ENCODE results near the gene DSTYK. TPM values are rescaled to one million over a fixed set of nuclear protein-coding genes. Genes with fewer than 3 reads are reported as not detected.

Gene DSTYK
- total RNA-seq, result 34.2 and 35.9 TPM in 2 replicates

GRCh38 chr1:205211169-205211838 lies at the start of gene DSTYK:
Gene DSTYK (minus strand): TSS chr1:205211702. CDS start chr1:205211535, 167 bp downstream.
- Mint-ChIP-seq H3K9me3 (no peaks in the 10 kb centered on the region), H3K4me3 (peak within 1 kb of the TSS; percentile 99), H3K27me3 (ENCODE audit: insufficient read depth) (no peaks in the 10 kb centered on the region), H3K4me1 (ENCODE audit: low read depth) (peaks cover 49% of the 10 kb centered on the region), H3K27ac (peak within 1 kb of the TSS; percentile 94), H3K36me3 (ENCODE audit: low read depth) (peaks cover 15% of the 10 kb centered on the region)
- intact Hi-C loops (cut with micrococcal nuclease), result loop anchor here (1.0 to 10.0 kb wide), 7 partner anchors 12 to 533 kb away; partner anchors contain the start of gene TMCC2
- peak; percentile 89 for DNase-seq (ENCODE audit: low spot score)

- no peaks in the 10 kb centered on the region for H3K36me3 Mint-ChIP-seq (ENCODE audit: low read depth)
- H3K9me3 Mint-ChIP-seq, result no peaks in the 10 kb centered on the region
- H3K4me3 Mint-ChIP-seq, result no peak overlapping the region
- intact Hi-C loops (cut with micrococcal nuclease), result loop anchor here (2.0 to 10.0 kb wide), 3 partner anchors 15 to 185 kb away; partner anchors contain the start of gene DSTYK
- H3K4me1 Mint-ChIP-seq (ENCODE audit: low read depth), result peaks cover 45% of the 10 kb centered on the region
- peaks cover 1% of the 10 kb centered on the region for H3K27me3 Mint-ChIP-seq (ENCODE audit: insufficient read depth)
- H3K27ac Mint-ChIP-seq, result no peak overlapping the region
- no peak for DNase-seq (ENCODE audit: low spot score)
Measured at GRCh38 chr1:205259998-205260397, 48.5 kb upstream of the DSTYK start.

DNA sequence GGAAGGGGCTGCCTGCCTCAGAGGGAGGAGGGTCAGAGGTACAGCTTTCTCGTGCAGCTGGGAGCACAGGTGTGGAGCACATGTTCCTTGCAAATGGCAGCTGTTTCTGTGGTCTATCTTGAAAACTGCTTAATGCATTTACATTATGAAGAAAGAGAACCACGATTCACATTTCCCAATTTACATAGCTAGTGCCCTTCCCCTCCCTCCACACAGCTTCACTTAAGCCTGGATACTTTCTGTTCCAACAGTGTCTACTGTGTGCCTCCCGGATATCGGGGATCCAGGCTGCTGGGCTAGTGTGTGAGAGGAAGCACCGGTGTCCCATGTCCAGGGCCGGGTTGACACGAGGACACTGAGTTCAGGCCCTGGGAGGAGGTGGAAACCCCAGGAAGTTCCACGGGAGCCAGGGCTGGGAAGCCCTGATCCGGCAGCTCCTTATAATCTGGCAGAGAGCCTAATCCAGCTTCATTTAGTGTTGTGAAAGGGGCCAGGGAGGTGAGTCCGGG lies 47.9 kb upstream of the DSTYK start:
- no peak overlapping the region for H3K4me3 Mint-ChIP-seq
- DNase-seq (ENCODE audit: low spot score), result no peak
- no peaks in the 10 kb centered on the region for H3K9me3 Mint-ChIP-seq
- intact Hi-C loops (cut with micrococcal nuclease), result loop anchor here (5.0 kb wide), 1 partner anchor 47 kb away; the partner anchor contains the start of gene DSTYK
- H3K4me1 Mint-ChIP-seq (ENCODE audit: low read depth), result peaks cover 45% of the 10 kb centered on the region
- H3K27ac Mint-ChIP-seq, result no peak overlapping the region
- no peaks in the 10 kb centered on the region for H3K36me3 Mint-ChIP-seq (ENCODE audit: low read depth)
- peaks cover 1% of the 10 kb centered on the region for H3K27me3 Mint-ChIP-seq (ENCODE audit: insufficient read depth)

DNA sequence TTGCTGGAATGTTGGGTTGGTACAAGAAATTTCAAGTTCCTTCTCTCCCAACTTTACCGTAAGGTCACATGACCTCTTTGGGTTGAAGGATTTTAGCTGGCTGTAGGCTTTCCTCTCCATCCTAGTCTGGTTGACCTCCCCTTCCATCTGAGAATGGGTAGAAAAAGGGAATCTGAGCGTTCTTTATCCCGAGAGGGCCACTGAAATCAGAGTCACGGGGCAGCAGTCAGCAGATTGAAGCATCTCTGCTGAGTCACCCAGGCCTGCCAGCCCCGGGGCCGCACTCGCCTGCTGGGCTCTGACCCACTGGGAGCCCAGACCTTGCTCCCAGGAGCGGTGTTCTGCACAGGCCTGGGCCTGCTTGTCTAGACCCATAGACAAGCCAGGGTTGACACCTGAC lies 47.2 kb upstream of the DSTYK start:
- H3K9me3 Mint-ChIP-seq, result no peaks in the 10 kb centered on the region
- peaks cover 1% of the 10 kb centered on the region for H3K27me3 Mint-ChIP-seq (ENCODE audit: insufficient read depth)
- H3K4me1 Mint-ChIP-seq (ENCODE audit: low read depth), result peaks cover 45% of the 10 kb centered on the region
- H3K36me3 Mint-ChIP-seq (ENCODE audit: low read depth), result no peaks in the 10 kb centered on the region
- intact Hi-C loops (cut with micrococcal nuclease), result loop anchor here (5.0 kb wide), 1 partner anchor 46 kb away; the partner anchor contains the start of gene DSTYK
- no peak overlapping the region for H3K4me3 Mint-ChIP-seq
- H3K27ac Mint-ChIP-seq, result no peak overlapping the region
- no peak for DNase-seq (ENCODE audit: low spot score)

- H3K27me3 Mint-ChIP-seq (ENCODE audit: insufficient read depth), result peaks cover 1% of the 10 kb centered on the region
- peaks cover 44% of the 10 kb centered on the region for H3K4me1 Mint-ChIP-seq (ENCODE audit: low read depth)
- DNase-seq (ENCODE audit: low spot score), result no peak
- H3K9me3 Mint-ChIP-seq, result no peaks in the 10 kb centered on the region
- intact Hi-C loops (cut with micrococcal nuclease), result loop anchor here (5.0 kb wide), 1 partner anchor 46 kb away; the partner anchor contains the start of gene DSTYK
- H3K27ac Mint-ChIP-seq, result no peak overlapping the region
- H3K4me3 Mint-ChIP-seq, result no peak overlapping the region
- no peaks in the 10 kb centered on the region for H3K36me3 Mint-ChIP-seq (ENCODE audit: low read depth)
Measured at GRCh38 chr1:205258261-205258691, 46.8 kb upstream of the DSTYK start.

GRCh38 chr1:205257735-205258134 lies 46.2 kb upstream of the DSTYK start:
- H3K9me3 Mint-ChIP-seq, result no peaks in the 10 kb centered on the region
- intact Hi-C loops (cut with micrococcal nuclease), result loop anchor here (5.0 kb wide), 1 partner anchor 45 kb away; the partner anchor contains the start of gene DSTYK

GRCh38 chr1:205256951-205257625 lies 45.6 kb upstream of the DSTYK start:
- Mint-ChIP-seq H3K4me3 (no peak overlapping the region), H3K4me1 (ENCODE audit: low read depth) (peaks cover 32% of the 10 kb centered on the region), H3K27ac (no peak overlapping the region), H3K9me3 (no peaks in the 10 kb centered on the region), H3K36me3 (ENCODE audit: low read depth) (no peaks in the 10 kb centered on the region), H3K27me3 (ENCODE audit: insufficient read depth) (peaks cover 1% of the 10 kb centered on the region)
- intact Hi-C loops (cut with micrococcal nuclease), result loop anchor here (1.0 to 5.0 kb wide), 7 partner anchors 28 to 282 kb away; partner anchors contain the start of gene DSTYK
- no peak for DNase-seq (ENCODE audit: low spot score)

More at GRCh38 chr1:205257735-205258134, 46.2 kb upstream of the DSTYK start:
- no peak overlapping the region for H3K4me3 Mint-ChIP-seq
- peaks cover 39% of the 10 kb centered on the region for H3K4me1 Mint-ChIP-seq (ENCODE audit: low read depth)
- H3K36me3 Mint-ChIP-seq (ENCODE audit: low read depth), result no peaks in the 10 kb centered on the region
- no peak overlapping the region for H3K27ac Mint-ChIP-seq
- H3K27me3 Mint-ChIP-seq (ENCODE audit: insufficient read depth), result peaks cover 1% of the 10 kb centered on the region
- no peak for DNase-seq (ENCODE audit: low spot score)

GRCh38 chr1:205255941-205256780 lies 44.7 kb upstream of the DSTYK start:
- H3K4me1 Mint-ChIP-seq (ENCODE audit: low read depth), result peaks cover 25% of the 10 kb centered on the region
- H3K9me3 Mint-ChIP-seq, result no peaks in the 10 kb centered on the region
- intact Hi-C loops (cut with micrococcal nuclease), result loop anchor here (1.0 to 5.0 kb wide), 7 partner anchors 27 to 281 kb away; partner anchors contain the start of gene DSTYK
- no peak overlapping the region for H3K4me3 Mint-ChIP-seq
- no peaks in the 10 kb centered on the region for H3K27me3 Mint-ChIP-seq (ENCODE audit: insufficient read depth)
- peak; percentile 74 for DNase-seq (ENCODE audit: low spot score)
- no peak overlapping the region for H3K27ac Mint-ChIP-seq
- H3K36me3 Mint-ChIP-seq (ENCODE audit: low read depth), result no peaks in the 10 kb centered on the region

GRCh38 chr1:205251576-205251975 lies 40.1 kb upstream of the DSTYK start:
- intact Hi-C loops (cut with micrococcal nuclease), result no loop called here
- Mint-ChIP-seq H3K9me3 (no peaks in the 10 kb centered on the region), H3K27me3 (ENCODE audit: insufficient read depth) (no peaks in the 10 kb centered on the region), H3K4me3 (no peak overlapping the region), H3K27ac (no peak overlapping the region), H3K4me1 (ENCODE audit: low read depth) (peaks cover 7% of the 10 kb centered on the region), H3K36me3 (ENCODE audit: low read depth) (peaks cover 3% of the 10 kb centered on the region)
- DNase-seq (ENCODE audit: low spot score), result no peak

GRCh38 chr1:205250699-205251098 lies 39.2 kb upstream of the DSTYK start:
- no peak overlapping the region for H3K4me3 Mint-ChIP-seq
- no peaks in the 10 kb centered on the region for H3K27me3 Mint-ChIP-seq (ENCODE audit: insufficient read depth)
- no peak overlapping the region for H3K27ac Mint-ChIP-seq
- no peaks in the 10 kb centered on the region for H3K4me1 Mint-ChIP-seq (ENCODE audit: low read depth)
- intact Hi-C loops (cut with micrococcal nuclease), result no loop called here
- H3K36me3 Mint-ChIP-seq (ENCODE audit: low read depth), result peaks cover 6% of the 10 kb centered on the region
- no peak for DNase-seq (ENCODE audit: low spot score)
- no peaks in the 10 kb centered on the region for H3K9me3 Mint-ChIP-seq

- intact Hi-C loops (cut with micrococcal nuclease), result no loop called here
- no peak overlapping the region for H3K4me3 Mint-ChIP-seq
- H3K36me3 Mint-ChIP-seq (ENCODE audit: low read depth), result peaks cover 6% of the 10 kb centered on the region
- no peaks in the 10 kb centered on the region for H3K27me3 Mint-ChIP-seq (ENCODE audit: insufficient read depth)
- no peaks in the 10 kb centered on the region for H3K9me3 Mint-ChIP-seq
- no peak overlapping the region for H3K27ac Mint-ChIP-seq
- no peaks in the 10 kb centered on the region for H3K4me1 Mint-ChIP-seq (ENCODE audit: low read depth)
- no peak for DNase-seq (ENCODE audit: low spot score)
Measured at GRCh38 chr1:205249651-205250050, 38.1 kb upstream of the DSTYK start.

Measured in activated T-helper 1 cell treated with anti-CD3 and anti-CD28 coated beads, Interleukin-12 subunit alpha, Interleukin-12 subunit beta, Interleukin-2, Interleukin-4 antibody, amounts not matched to agents 30 ng/mL and 10 ng/mL and 1 ng/mL, durations not matched to agents 14 hours and 24 hours and 36 hours (primary cell).